GM23338 (cell line): ENCODE measurements around the gene CGNL1. TPM values are rescaled to one million over a fixed set of nuclear protein-coding genes. Genes with fewer than 3 reads are reported as not detected.

Source experiments
- ATAC-seq: fragments of 200-7000 bp; cut with Tn5 transposase; 3 replicates; pipeline ENCODE4 v1.9.1; 2020
- DNase-seq: peaks from one replicate; pipeline ENCODE4 v3.0.0-alpha.2; 2015; ENCODE audit warnings: low spot score
- H2AFZ ChIP-seq: fragments of 200-600 bp; sonication (generic); 2 replicates; pipeline ENCODE4 v1.8.0; 2016; ENCODE audit warnings: antibody characterized with exemption, mild to moderate bottlenecking, moderate library complexity
- H3F3A ChIP-seq: fragments of 200-600 bp; sonication (generic); replicated peaks from 2 replicates; pipeline ENCODE4 v1.8.0; 2017; ENCODE audit warnings: antibody characterized with exemption, mixed run types, low read depth
- H3K27ac ChIP-seq: fragments of 200-600 bp; sonication (generic); 2 replicates; pipeline ENCODE4 v1.6.1; 2016; ENCODE audit warnings: low read depth
- H3K27me3 ChIP-seq: fragments of 200-600 bp; sonication (generic); 2 replicates; pipeline ENCODE4 v1.8.0; 2016; ENCODE audit warnings: mild to moderate bottlenecking, mixed run types, moderate library complexity; ENCODE audit not compliant: insufficient read depth
- H3K36me3 ChIP-seq: fragments of 200-600 bp; sonication (generic); 2 replicates; pipeline ENCODE4 v1.8.0; 2016; ENCODE audit warnings: mild to moderate bottlenecking; ENCODE audit not compliant: insufficient read depth
- H3K4me1 ChIP-seq: fragments of 200-600 bp; sonication (generic); 2 replicates; pipeline ENCODE4 v1.8.0; 2016; ENCODE audit warnings: mild to moderate bottlenecking, moderate library complexity; ENCODE audit not compliant: insufficient read depth
- H3K4me2 ChIP-seq: fragments of 200-600 bp; sonication (generic); 2 replicates; pipeline ENCODE4 v1.7.1; 2017; ENCODE audit warnings: mixed run types
- H3K4me3 ChIP-seq: fragments of 200-600 bp; sonication (generic); 2 replicates; pipeline ENCODE4 v1.6.1; 2016; ENCODE audit warnings: mixed run types
- H3K79me2 ChIP-seq: fragments of 200-600 bp; sonication (generic); replicated peaks from 2 replicates; pipeline ENCODE4 v1.8.0; 2017; ENCODE audit warnings: mild to moderate bottlenecking; ENCODE audit not compliant: insufficient read depth
- H3K9me2 ChIP-seq: fragments of 200-600 bp; sonication (generic); 2 replicates; pipeline ENCODE4 v1.8.0; 2017; ENCODE audit not compliant: insufficient read depth
- H4K20me1 ChIP-seq: fragments of 200-600 bp; sonication (generic); replicated peaks from 2 replicates; pipeline ENCODE4 v1.8.0; 2017; ENCODE audit warnings: mild to moderate bottlenecking; ENCODE audit not compliant: insufficient read depth
- H3K27ac Mint-ChIP-seq: 2 replicates; pipeline ENCODE4 v1.8.0; 2020; ENCODE audit warnings: inconsistent platforms, mild to moderate bottlenecking, moderate library complexity, mixed read lengths
- H3K27me3 Mint-ChIP-seq: 3 replicates; pipeline ENCODE4 v1.8.0; 2022; ENCODE audit warnings: low read depth, mild to moderate bottlenecking, moderate library complexity, mixed read lengths, inconsistent platforms; ENCODE audit not compliant: insufficient read depth, poor library complexity
- H3K36me3 Mint-ChIP-seq: 3 replicates; pipeline ENCODE4 v1.8.0; 2021; ENCODE audit warnings: low read depth, mild to moderate bottlenecking, inconsistent platforms, moderate library complexity, mixed read lengths
- H3K4me1 Mint-ChIP-seq: 3 replicates; pipeline ENCODE4 v1.8.0; 2020; ENCODE audit warnings: mild to moderate bottlenecking, inconsistent platforms, mixed read lengths
- H3K4me3 Mint-ChIP-seq: 3 replicates; pipeline ENCODE4 v1.8.0; 2021; ENCODE audit warnings: moderate library complexity, mild to moderate bottlenecking, inconsistent platforms, mixed read lengths
- H3K9me3 Mint-ChIP-seq: 3 replicates; pipeline ENCODE4 v1.8.0; 2020; ENCODE audit warnings: moderate library complexity, mild to moderate bottlenecking, inconsistent platforms, mixed read lengths
- CREB1 ChIP-seq: fragments of 250-450 bp; sonication (Bioruptor Pico); IDR thresholded peaks from 2 replicates; pipeline ENCODE4 v1.5.0; 2020; ENCODE audit warnings: low read depth, mild to moderate bottlenecking, moderate library complexity
- CTCF ChIP-seq, 2 experiments: fragments of 200-600 bp in 1 of 2; sonication (generic) in 1 of 2; conservative IDR thresholded peaks; 2 replicates each; pipeline versions ENCODE4 v1.5.1 to v1.6.1; 2016 to 2017; ENCODE audit warnings: antibody characterized with exemption in 2 of 2, low read depth in 2 of 2, mild to moderate bottlenecking in 2 of 2, moderate library complexity in 1 of 2
- EZH2 ChIP-seq: fragments of 200-600 bp; sonication (generic); IDR thresholded peaks from one replicate; pipeline ENCODE4 v1.8.0; 2017; ENCODE audit warnings: antibody characterized with exemption, mild to moderate bottlenecking, low read depth; ENCODE audit not compliant: unreplicated experiment
- EZH2phosphoT487 ChIP-seq: fragments of 200-600 bp; sonication (generic); IDR thresholded peaks from one replicate; pipeline ENCODE4 v1.8.1; 2018; ENCODE audit warnings: antibody characterized with exemption; ENCODE audit not compliant: unreplicated experiment
- NANOG ChIP-seq: IDR thresholded peaks from 2 replicates; pipeline ENCODE4 v1.6.1; 2016; ENCODE audit warnings: antibody characterized with exemption, borderline replicate concordance
- POLR2AphosphoS5 ChIP-seq: IDR thresholded peaks from 2 replicates; pipeline ENCODE4 v1.6.1; 2016; ENCODE audit warnings: antibody characterized with exemption, low read depth
- STAT1 ChIP-seq: IDR thresholded peaks from one replicate; pipeline ENCODE4 v1.6.1; 2016; ENCODE audit warnings: antibody characterized with exemption; ENCODE audit not compliant: unreplicated experiment
- ZNF114 ChIP-seq: fragments of 250-450 bp; sonication (Bioruptor Pico); IDR thresholded peaks from 2 replicates; pipeline ENCODE4 v1.5.0; 2020; ENCODE audit warnings: mild to moderate bottlenecking, moderate library complexity
- polyA plus RNA-seq: library from polyadenylated mRNA; unstranded; fragments of >200 nt; fragmentation: Nextera tagmentation; extraction: Ambion mirVana; gene quantifications from 2 replicates; pipeline ENCODE4 v1.2.1, GENCODE V29; 2016
- total RNA-seq: library from RNA; depleted of rRNA; stranded (reverse); fragments of >200 nt; shearing (Covaris generic); gene quantifications from 2 replicates; pipeline ENCODE4 v1.2.3, GENCODE V29; 2014
- TF ChIP-seq, protein P1 (sequence below): IDR thresholded peaks from 2 replicates; pipeline ENCODE4 v1.6.1; 2016; ENCODE audit warnings: antibody characterized with exemption
- TF ChIP-seq, protein P2 (sequence below): fragments of 250-450 bp; sonication (Bioruptor Pico); IDR thresholded peaks from 2 replicates; pipeline ENCODE4 v1.5.0; 2020; ENCODE audit warnings: mild to moderate bottlenecking, moderate library complexity

The CGNL1 gene
- total and polyA plus RNA-seq, 2 experiments from 2014 or later = 20.0 to 57.8 TPM

DNA sequence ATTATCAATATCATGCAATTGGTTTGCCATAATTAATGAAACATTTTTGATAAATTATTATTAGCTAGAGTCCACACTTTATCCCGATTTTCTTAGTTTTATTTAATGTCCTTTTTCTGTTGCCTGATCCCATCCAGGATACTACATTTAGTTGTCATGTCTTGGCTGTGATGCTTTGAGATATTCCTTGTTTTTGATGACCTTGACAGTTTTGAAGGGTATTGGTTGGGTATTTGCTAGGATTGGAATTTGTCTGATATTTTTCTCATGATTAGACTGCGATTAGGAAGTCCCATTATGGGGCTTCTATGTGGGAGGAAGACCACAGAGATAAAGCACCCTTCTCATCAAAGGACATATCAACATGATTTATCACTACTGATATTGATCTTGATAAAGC lies 43.0 kb downstream of the CGNL1 start (continued):
- no peak for TF ChIP-seq CTCF (conservative IDR thresholded peaks at IDR 0.05; ENCODE audit: low read depth in 2 of 2)
- no peak for TF ChIP-seq POLR2AphosphoS5
- TF ChIP-seq, protein P1, sequence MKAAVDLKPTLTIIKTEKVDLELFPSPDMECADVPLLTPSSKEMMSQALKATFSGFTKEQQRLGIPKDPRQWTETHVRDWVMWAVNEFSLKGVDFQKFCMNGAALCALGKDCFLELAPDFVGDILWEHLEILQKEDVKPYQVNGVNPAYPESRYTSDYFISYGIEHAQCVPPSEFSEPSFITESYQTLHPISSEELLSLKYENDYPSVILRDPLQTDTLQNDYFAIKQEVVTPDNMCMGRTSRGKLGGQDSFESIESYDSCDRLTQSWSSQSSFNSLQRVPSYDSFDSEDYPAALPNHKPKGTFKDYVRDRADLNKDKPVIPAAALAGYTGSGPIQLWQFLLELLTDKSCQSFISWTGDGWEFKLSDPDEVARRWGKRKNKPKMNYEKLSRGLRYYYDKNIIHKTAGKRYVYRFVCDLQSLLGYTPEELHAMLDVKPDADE = no peak

DNA sequence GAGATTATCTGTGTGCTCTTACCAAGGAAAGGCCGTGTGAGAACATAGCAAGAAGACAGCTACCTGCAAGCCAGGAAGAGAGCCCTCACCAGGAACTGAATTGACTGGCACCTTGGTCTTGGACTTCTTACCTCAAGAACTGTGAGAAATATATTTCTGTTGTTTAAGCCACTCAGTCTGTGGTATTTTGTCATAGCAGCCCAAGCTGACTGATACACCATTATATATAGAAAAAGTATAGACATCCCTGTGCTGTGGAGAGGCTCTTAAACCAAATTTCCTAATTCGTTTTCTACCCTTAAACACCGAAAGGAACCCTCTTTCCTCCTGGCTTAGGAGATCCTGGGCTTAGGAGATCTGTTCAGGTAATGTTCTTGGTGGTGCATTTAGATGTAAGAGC lies 44.8 kb downstream of the CGNL1 start:
- peak overlapping the region; percentile 61; the same call in 1 of the 2 replicates for H3K27ac ChIP-seq
- TF ChIP-seq EZH2 = no peak
- no peak for TF ChIP-seq NANOG
- no peak for TF ChIP-seq ZNF114
- TF ChIP-seq CTCF (conservative IDR thresholded peaks at IDR 0.05; ENCODE audit: low read depth in 2 of 2) = no peak
- TF ChIP-seq, protein P1 = no peak
- no peak for TF ChIP-seq CREB1 (CRISPR knock-in tag)
- TF ChIP-seq STAT1 = no peak
- no peak for TF ChIP-seq EZH2phosphoT487
- TF ChIP-seq, protein P2, sequence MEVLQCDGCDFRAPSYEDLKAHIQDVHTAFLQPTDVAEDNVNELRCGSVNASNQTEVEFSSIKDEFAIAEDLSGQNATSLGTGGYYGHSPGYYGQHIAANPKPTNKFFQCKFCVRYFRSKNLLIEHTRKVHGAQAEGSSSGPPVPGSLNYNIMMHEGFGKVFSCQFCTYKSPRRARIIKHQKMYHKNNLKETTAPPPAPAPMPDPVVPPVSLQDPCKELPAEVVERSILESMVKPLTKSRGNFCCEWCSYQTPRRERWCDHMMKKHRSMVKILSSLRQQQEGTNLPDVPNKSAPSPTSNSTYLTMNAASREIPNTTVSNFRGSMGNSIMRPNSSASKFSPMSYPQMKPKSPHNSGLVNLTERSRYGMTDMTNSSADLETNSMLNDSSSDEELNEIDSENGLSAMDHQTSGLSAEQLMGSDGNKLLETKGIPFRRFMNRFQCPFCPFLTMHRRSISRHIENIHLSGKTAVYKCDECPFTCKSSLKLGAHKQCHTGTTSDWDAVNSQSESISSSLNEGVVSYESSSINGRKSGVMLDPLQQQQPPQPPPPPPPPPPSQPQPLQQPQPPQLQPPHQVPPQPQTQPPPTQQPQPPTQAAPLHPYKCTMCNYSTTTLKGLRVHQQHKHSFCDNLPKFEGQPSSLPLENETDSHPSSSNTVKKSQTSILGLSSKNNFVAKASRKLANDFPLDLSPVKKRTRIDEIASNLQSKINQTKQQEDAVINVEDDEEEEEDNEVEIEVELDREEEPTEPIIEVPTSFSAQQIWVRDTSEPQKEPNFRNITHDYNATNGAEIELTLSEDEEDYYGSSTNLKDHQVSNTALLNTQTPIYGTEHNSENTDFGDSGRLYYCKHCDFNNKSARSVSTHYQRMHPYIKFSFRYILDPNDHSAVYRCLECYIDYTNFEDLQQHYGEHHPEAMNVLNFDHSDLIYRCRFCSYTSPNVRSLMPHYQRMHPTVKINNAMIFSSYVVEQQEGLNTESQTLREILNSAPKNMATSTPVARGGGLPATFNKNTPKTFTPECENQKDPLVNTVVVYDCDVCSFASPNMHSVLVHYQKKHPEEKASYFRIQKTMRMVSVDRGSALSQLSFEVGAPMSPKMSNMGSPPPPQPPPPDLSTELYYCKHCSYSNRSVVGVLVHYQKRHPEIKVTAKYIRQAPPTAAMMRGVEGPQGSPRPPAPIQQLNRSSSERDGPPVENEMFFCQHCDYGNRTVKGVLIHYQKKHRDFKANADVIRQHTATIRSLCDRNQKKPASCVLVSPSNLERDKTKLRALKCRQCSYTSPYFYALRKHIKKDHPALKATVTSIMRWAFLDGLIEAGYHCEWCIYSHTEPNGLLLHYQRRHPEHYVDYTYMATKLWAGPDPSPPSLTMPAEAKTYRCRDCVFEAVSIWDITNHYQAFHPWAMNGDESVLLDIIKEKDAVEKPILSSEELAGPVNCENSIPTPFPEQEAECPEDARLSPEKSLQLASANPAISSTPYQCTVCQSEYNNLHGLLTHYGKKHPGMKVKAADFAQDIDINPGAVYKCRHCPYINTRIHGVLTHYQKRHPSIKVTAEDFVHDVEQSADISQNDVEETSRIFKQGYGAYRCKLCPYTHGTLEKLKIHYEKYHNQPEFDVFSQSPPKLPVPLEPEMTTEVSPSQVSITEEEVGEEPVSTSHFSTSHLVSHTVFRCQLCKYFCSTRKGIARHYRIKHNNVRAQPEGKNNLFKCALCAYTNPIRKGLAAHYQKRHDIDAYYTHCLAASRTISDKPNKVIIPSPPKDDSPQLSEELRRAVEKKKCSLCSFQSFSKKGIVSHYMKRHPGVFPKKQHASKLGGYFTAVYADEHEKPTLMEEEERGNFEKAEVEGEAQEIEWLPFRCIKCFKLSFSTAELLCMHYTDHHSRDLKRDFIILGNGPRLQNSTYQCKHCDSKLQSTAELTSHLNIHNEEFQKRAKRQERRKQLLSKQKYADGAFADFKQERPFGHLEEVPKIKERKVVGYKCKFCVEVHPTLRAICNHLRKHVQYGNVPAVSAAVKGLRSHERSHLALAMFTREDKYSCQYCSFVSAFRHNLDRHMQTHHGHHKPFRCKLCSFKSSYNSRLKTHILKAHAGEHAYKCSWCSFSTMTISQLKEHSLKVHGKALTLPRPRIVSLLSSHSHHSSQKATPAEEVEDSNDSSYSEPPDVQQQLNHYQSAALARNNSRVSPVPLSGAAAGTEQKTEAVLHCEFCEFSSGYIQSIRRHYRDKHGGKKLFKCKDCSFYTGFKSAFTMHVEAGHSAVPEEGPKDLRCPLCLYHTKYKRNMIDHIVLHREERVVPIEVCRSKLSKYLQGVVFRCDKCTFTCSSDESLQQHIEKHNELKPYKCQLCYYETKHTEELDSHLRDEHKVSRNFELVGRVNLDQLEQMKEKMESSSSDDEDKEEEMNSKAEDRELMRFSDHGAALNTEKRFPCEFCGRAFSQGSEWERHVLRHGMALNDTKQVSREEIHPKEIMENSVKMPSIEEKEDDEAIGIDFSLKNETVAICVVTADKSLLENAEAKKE (CRISPR knock-in tag) = no peak

More for the DNA sequence above, 44.8 kb downstream of the CGNL1 start:
- peaks cover 10% of the 10 kb centered on the region; the same call in 2 of the 3 replicates for H3K36me3 Mint-ChIP-seq
- Histone ChIP-seq H3K27me3 (no peaks in the 10 kb centered on the region), H3K36me3 (no peaks in the 10 kb centered on the region), H4K20me1 (no peaks in the 10 kb centered on the region; the same call in none of the 2 replicates), H2AFZ (no peak overlapping the region), H3K79me2 (peaks cover 91% of the 10 kb centered on the region), H3K9me2 (no peaks in the 10 kb centered on the region), H3K4me1 (peaks cover 28% of the 10 kb centered on the region), H3F3A (no peaks in the 10 kb centered on the region), H3K4me3 (no peak overlapping the region), H3K4me2 (no peak overlapping the region)
- H3K9me3 Mint-ChIP-seq = no peaks in the 10 kb centered on the region
- H3K4me1 Mint-ChIP-seq = peaks cover 41% of the 10 kb centered on the region
- no peak overlapping the region for H3K4me3 Mint-ChIP-seq
- no peak overlapping the region for H3K27ac Mint-ChIP-seq
- peaks cover 3% of the 10 kb centered on the region for H3K27me3 Mint-ChIP-seq
- ATAC-seq = no peak
- DNase-seq = no peak
